Stimulated activated CD8-positive, alpha-beta memory T cell treated with anti-CD3 and anti-CD28 coated beads, Interleukin-12 subunit alpha, Interleukin-12 subunit beta, amount 100 ng/mL, for 24 hours (primary cell): ENCODE measurements around the gene CDH11.

ENCODE experiments used
- DNase-seq: peaks from one replicate; pipeline ENCODE4 v3.0.0-alpha.2; 2020; ENCODE audit errors: extremely low read depth

CDH11 gene

DNA sequence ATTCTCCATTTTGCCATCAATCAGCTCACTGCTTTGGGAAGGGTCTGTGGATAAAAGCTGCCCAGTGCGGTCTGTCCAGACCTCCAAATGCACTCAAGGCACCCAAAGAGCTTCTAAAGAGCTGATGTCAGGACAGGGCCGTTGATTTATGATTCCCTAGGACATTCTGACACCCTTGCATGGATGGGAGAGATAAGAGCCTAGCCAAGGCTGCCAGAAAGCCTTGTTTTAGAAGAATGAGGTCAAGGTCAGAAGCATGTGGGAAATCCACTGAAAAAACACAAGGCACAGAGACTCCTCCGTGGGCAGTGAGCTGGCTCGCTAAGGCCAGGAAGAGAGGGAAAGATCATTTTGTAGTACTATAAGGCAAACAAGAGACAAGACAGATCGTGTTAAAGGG, 214.0 kb downstream of the CDH11 start:
- DNase-seq = no peak

DNA sequence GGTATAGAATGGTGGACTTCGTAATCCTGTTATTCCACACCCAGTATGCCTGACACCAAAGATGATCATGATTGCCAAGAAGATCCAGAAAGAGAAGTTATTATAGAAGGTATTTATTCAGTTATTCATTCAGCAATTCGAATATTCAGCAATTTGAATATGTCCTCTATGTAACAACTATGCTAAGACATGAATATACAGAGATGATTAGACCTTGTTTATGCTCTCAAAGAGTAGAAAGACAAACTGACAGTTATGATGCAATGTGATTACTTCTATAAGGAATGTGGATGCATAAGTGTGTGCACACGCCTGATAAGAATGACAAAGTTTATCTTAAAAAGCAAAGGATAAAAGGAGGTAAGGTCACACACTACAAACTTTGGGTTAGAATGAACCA, 218.1 kb downstream of the CDH11 start:
- DNase-seq = no peak

DNA sequence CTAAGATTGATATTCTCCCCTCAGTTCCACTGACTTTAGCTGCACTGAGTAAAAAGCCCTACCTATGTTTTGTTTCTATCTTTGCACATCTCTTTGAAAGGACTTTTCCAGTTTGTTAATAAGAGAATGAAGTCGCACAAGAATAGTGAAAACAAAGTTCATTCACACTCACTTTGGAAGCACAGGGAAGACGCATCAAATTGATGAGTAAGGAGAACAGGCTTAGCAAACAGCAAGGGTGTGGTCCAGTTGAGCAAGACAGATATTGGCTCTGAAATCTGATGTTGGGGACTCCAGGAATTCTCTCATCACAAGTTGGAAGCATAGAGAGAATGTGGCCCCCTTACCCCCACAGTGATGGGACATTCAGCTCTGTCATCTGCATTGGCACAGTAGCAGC, 221.3 kb downstream of the CDH11 start:
- no peak for DNase-seq

DNA sequence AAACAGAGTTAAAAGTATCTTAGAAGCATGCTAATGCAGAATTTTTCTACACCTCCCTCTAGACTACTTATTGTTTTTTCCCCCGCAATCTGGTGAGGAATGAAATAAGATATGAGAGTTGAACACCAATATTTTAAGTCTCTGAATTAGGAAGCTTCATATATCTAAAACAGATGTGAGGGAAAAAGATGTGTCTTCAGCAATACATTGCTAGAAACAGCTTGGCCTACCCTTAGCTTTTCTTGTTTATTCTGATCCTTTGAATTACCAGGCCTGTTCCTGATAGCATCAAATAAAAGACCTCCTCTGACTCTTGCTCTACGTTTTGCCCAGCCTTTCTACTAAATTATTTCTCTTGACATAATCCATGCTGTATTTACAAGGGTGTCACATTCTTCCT, 221.8 kb downstream of the CDH11 start:
- no peak for DNase-seq

DNA sequence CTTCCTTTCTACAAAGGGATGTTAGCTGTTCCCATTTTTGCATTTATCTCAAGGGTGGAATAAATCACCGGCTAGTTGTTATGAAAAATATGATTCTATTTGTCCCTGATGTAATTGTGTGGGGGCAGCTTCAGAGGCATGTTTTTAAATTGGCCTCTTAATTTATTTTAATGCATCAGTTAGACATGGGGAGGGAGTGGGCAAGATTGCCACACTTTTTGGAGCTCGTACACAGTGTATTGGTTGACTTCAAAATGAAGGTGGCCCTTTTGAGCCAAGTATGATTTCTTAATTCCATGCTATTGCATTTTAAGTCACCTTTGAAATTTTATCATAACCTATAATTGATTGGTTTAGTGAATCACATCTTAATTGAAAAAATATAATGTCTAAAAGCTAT, 223.7 kb downstream of the CDH11 start:
- no peak for DNase-seq
